PC-9 (cell line): ENCODE results near the gene SH3BP4. TPM values are rescaled to one million over a fixed set of nuclear protein-coding genes. Genes with fewer than 3 reads are reported as not detected.

ENCODE experiments used
- BruUV-seq: library from RNA; stranded (reverse); fragments of 400-500 nt; replicated peaks from 2 replicates; lab custom pipeline; 2021; lab: Mats Ljungman, UMichigan
- CTCF ChIA-PET: fragments of 300-600 bp; sonication (Branson Sonifier 250); formaldehyde crosslinking; loops from one replicate; lab custom pipeline; 2022; ENCODE audit warnings: antibody characterized with exemption; lab: Charles Lee
- POLR2A ChIA-PET: fragments of 300-600 bp; sonication (Branson Sonifier 250); formaldehyde crosslinking; loops from one replicate; lab custom pipeline; 2022; ENCODE audit warnings: antibody characterized with exemption; ENCODE audit not compliant: unreplicated experiment; lab: Charles Lee
- DNase-seq, 2 experiments: peaks; one replicate each; pipeline versions ENCODE4 v3.0.0 to v3.0.0-alpha.2; 2015 to 2022; ENCODE audit warnings: mixed read lengths in 1 of 2
- H2AFZ ChIP-seq: fragments of 200-600 bp; sonication (generic); 2 replicates; pipeline ENCODE4 v1.8.1; 2017; ENCODE audit warnings: antibody characterized with exemption
- H3F3A ChIP-seq: fragments of 200-600 bp; sonication (generic); 2 replicates; pipeline ENCODE4 v1.8.1; 2017; ENCODE audit warnings: antibody characterized with exemption, mild to moderate bottlenecking, low read depth; ENCODE audit not compliant: insufficient read depth
- H3K27ac ChIP-seq: fragments of 200-600 bp; sonication (generic); 2 replicates; pipeline ENCODE4 v1.6.1; 2016; ENCODE audit warnings: mixed run types
- H3K27me3 ChIP-seq: fragments of 200-600 bp; sonication (generic); 2 replicates; pipeline ENCODE4 v1.6.1; 2016; ENCODE audit warnings: low read depth, mixed run types; ENCODE audit not compliant: insufficient read depth
- H3K36me3 ChIP-seq: fragments of 200-600 bp; sonication (generic); 2 replicates; pipeline ENCODE4 v1.6.1; 2016; ENCODE audit warnings: low read depth, mixed run types
- H3K4me1 ChIP-seq: fragments of 200-600 bp; sonication (generic); replicated peaks from 2 replicates; pipeline ENCODE4 v1.6.1; 2016; ENCODE audit warnings: mixed run types; ENCODE audit not compliant: insufficient read depth
- H3K4me2 ChIP-seq: fragments of 200-600 bp; sonication (generic); 2 replicates; pipeline ENCODE4 v1.6.1; 2017; ENCODE audit warnings: mixed run types
- H3K4me3 ChIP-seq: fragments of 200-600 bp; sonication (generic); 2 replicates; pipeline ENCODE4 v1.6.1; 2016; ENCODE audit warnings: mixed run types
- H3K79me2 ChIP-seq: fragments of 200-600 bp; sonication (generic); 2 replicates; pipeline ENCODE4 v1.6.1; 2017; ENCODE audit warnings: low read depth, mixed run types
- H3K9me2 ChIP-seq: fragments of 200-600 bp; sonication (generic); 2 replicates; pipeline ENCODE4 v1.8.1; 2017; ENCODE audit warnings: mild to moderate bottlenecking; ENCODE audit not compliant: insufficient read depth
- H3K9me3 ChIP-seq: fragments of 200-600 bp; sonication (generic); 2 replicates; pipeline ENCODE4 v1.8.1; 2016; ENCODE audit warnings: low read depth; ENCODE audit not compliant: insufficient read depth
- H4K20me1 ChIP-seq: fragments of 200-600 bp; sonication (generic); 2 replicates; pipeline ENCODE4 v1.8.1; 2017; ENCODE audit not compliant: insufficient read depth
- CTCF ChIP-seq: fragments of 200-600 bp; sonication (generic); conservative IDR thresholded peaks from 2 replicates; pipeline ENCODE4 v1.6.1; 2017; ENCODE audit warnings: mixed run types, antibody characterized with exemption, mild to moderate bottlenecking, moderate library complexity
- EZH2 ChIP-seq: fragments of 200-600 bp; sonication (generic); IDR thresholded peaks from 2 replicates; pipeline ENCODE4 v1.8.0; 2017; ENCODE audit warnings: antibody characterized with exemption, low read depth
- intact Hi-C: fragments of 100-400 bp; cut with micrococcal nuclease; formaldehyde crosslinking; loops from one replicate; pipeline ENCODE4 v1.10.0; 2022; ENCODE audit not compliant: unreplicated experiment
- total RNA-seq: library from RNA; stranded (reverse); gene quantifications from 2 replicates; pipeline ENCODE4 v1.2.3, GENCODE V29; 2021

Gene SH3BP4
- total RNA-seq, 1 experiment from 2014 or later, result 131 TPM

- Histone ChIP-seq H3K4me1 (peaks cover 65% of the 10 kb centered on the region), H2AFZ (no peak overlapping the region), H3K79me2 (peaks cover 94% of the 10 kb centered on the region), H3K4me3 (no peak overlapping the region; the same call in 1 of the 2 replicates), H3K9me2 (no peaks in the 10 kb centered on the region), H3K4me2 (peak overlapping the region; percentile 73), H3K36me3 (peaks cover 11% of the 10 kb centered on the region), H3K27me3 (no peaks in the 10 kb centered on the region), H3K27ac (peak overlapping the region; percentile 89), H3K9me3 (no peaks in the 10 kb centered on the region), H3F3A (peaks cover 50% of the 10 kb centered on the region), H4K20me1 (peaks cover 14% of the 10 kb centered on the region)
- TF ChIP-seq CTCF (no peak), EZH2 (no peak)
- ChIA-PET POLR2A (interaction anchor here (0.6 to 1.3 kb wide), 5 partner anchors 27 to 586 kb away, joined by 4 to 14 read pairs (median 6); no protein-coding TSS in a partner anchor), CTCF (interaction anchor here (0.6 to 1.1 kb wide), 3 partner anchors 10 to 52 kb away, joined by 3 to 5 read pairs (median 3); no protein-coding TSS in a partner anchor)
- intact Hi-C loops, result loop anchor here (1.0 kb wide), 3 partner anchors 19 to 43 kb away; no protein-coding TSS in a partner anchor
- no peak for DNase-seq
- no TSS peak for BruUV-seq
Observed at GRCh38 chr2:235007664-235008457, 56.0 kb downstream of the SH3BP4 start.

- BruUV-seq, result no TSS peak
- no peaks in the 10 kb centered on the region for H3K27me3 ChIP-seq
- H3K4me3 ChIP-seq, result peak overlapping the region; percentile 36
- H3K4me2 ChIP-seq, result peak overlapping the region; percentile 73
- DNase-seq, result peak; percentile 83 to 99
- H3K27ac ChIP-seq, result peak overlapping the region; percentile 89
- peaks cover 50% of the 10 kb centered on the region for H3F3A ChIP-seq
- H3K4me1 ChIP-seq, result peaks cover 65% of the 10 kb centered on the region
- H3K9me3 ChIP-seq, result no peaks in the 10 kb centered on the region
- peaks cover 9% of the 10 kb centered on the region for H3K36me3 ChIP-seq
- peaks cover 14% of the 10 kb centered on the region for H4K20me1 ChIP-seq
- intact Hi-C loops, result loop anchor here (1.0 kb wide), 3 partner anchors 19 to 43 kb away; no protein-coding TSS in a partner anchor
- TF ChIP-seq CTCF, result no peak
- TF ChIP-seq EZH2, result no peak
- H3K79me2 ChIP-seq, result peaks cover 94% of the 10 kb centered on the region
- CTCF ChIA-PET, result interaction anchor here (0.6 to 1.1 kb wide), 6 partner anchors 9 to 375 kb away, joined by 3 to 5 read pairs (median 3); no protein-coding TSS in a partner anchor
- no peak overlapping the region for H2AFZ ChIP-seq
- POLR2A ChIA-PET, result interaction anchor here (0.6 to 1.3 kb wide), 8 partner anchors 20 to 1151 kb away, joined by 3 to 14 read pairs (median 4); no protein-coding TSS in a partner anchor
- no peaks in the 10 kb centered on the region for H3K9me2 ChIP-seq
Observed at GRCh38 chr2:235008584-235009044, 56.8 kb downstream of the SH3BP4 start.

DNA sequence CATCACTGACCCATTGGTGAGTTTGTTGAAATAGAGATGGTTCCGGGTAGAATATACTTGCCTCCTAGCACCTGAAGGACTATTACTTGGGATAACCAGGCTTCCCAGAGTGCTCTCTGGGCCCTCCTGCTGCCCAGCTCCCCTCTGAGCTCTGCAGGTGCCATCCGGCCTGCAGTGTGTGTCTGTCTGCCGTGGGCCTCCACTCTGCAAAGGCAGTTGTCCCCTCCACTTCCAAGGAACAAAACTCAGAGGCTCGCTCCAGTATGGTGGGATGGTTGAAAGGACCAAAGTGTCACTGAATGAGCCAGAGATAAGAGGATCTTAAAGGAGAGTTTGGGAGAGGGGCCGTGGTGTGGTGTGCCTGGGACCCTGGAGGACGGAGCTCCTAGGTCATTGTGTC is 57.3 kb downstream of the SH3BP4 start:
- no peak for DNase-seq
- Histone ChIP-seq H3K9me2 (no peaks in the 10 kb centered on the region), H3K27ac (peak overlapping the region; percentile 89), H3K4me2 (peak overlapping the region; percentile 73), H3K36me3 (peaks cover 10% of the 10 kb centered on the region), H3F3A (peaks cover 50% of the 10 kb centered on the region), H3K4me1 (peaks cover 61% of the 10 kb centered on the region), H2AFZ (no peak overlapping the region), H4K20me1 (peaks cover 14% of the 10 kb centered on the region), H3K79me2 (peaks cover 94% of the 10 kb centered on the region), H3K4me3 (peak overlapping the region; percentile 36), H3K27me3 (no peaks in the 10 kb centered on the region), H3K9me3 (no peaks in the 10 kb centered on the region)
- no peak for TF ChIP-seq CTCF
- no peak for TF ChIP-seq EZH2
- intact Hi-C loops, result no loop called here
- POLR2A ChIA-PET, result interaction anchor here (0.6 to 1.3 kb wide), 5 partner anchors 20 to 1152 kb away, joined by 3 to 14 read pairs (median 4); no protein-coding TSS in a partner anchor
- CTCF ChIA-PET, result interaction anchor here (0.6 to 1.1 kb wide), 5 partner anchors 9 to 375 kb away, joined by 3 to 5 read pairs (median 3); no protein-coding TSS in a partner anchor
- TSS peak; percentile 17 for BruUV-seq
